B cell (primary cell): ENCODE measurements around the gene TRPV6.

Experiments
- CTCF ChIP-seq: fragments of 200-600 bp; IDR thresholded peaks from one replicate; pipeline ENCODE4 v1.8.0; 2022; ENCODE audit warnings: antibody characterized with exemption, mild to moderate bottlenecking
- EZH2 ChIP-seq: IDR thresholded peaks from 2 replicates; pipeline ENCODE4 v1.6.1; 2012; ENCODE audit warnings: borderline replicate concordance, low read depth, mild to moderate bottlenecking, moderate library complexity, low read length; ENCODE audit not compliant: insufficient read depth, poor library complexity, severe bottlenecking

DNA sequence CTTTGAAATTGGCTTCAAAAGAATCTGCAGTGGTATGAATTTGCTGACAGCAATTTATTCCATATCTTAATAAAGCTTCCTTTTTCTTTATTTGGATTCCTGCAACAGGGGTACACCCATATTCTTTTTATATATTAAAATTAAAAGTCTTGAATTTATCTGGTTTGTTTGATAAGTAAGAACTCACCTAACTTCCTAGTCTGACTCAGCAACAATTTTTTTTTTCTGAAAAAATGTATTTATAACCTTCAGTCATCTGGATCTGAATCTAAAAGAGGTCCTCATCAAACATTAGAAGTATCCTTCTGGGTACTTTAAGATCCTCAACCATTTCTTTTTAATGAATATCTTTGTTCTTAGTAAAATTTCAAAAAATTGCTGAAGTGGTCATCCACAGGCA is 26.1 kb downstream of the TRPV6 start:
- TF ChIP-seq CTCF (no peak), EZH2 (no peak)
